GM19438 (cell line): Measurements from ENCODE around the gene CP.
"Not testable (repeated sequence)": the region's sequence is repeated elsewhere in the genome, so short reads cannot be mapped to it uniquely, and the experiment has no call there.

Experiments used
- ATAC-seq: cut with Tn5 transposase; IDR thresholded peaks from one replicate; pipeline ENCODE4 v1.9.1; 2021; ENCODE audit warnings: low read depth; ENCODE audit not compliant: unreplicated experiment

The CP gene

GRCh38 chr3:149231871-149232270, 10.2 kb upstream of the CP start:
- ATAC-seq, result no peak

GRCh38 chr3:149227591-149228268, 6.1 kb upstream of the CP start:
- ATAC-seq, result no peak

GRCh38 chr3:149226776-149227175, 5.1 kb upstream of the CP start:
- no peak for ATAC-seq

GRCh38 chr3:149224736-149225594, 3.3 kb upstream of the CP start:
- ATAC-seq, result peak; percentile 94

- no peak for ATAC-seq
Measured at GRCh38 chr3:149223461-149223820, 1.8 kb upstream of the CP start.

GRCh38 chr3:149219380-149220121, 2.1 kb downstream of the CP start:
- ATAC-seq, result not testable (repeated sequence)

- no peak for ATAC-seq
Measured at GRCh38 chr3:149217347-149217746, 4.3 kb downstream of the CP start.

GRCh38 chr3:149216193-149216869, 5.3 kb downstream of the CP start:
- no peak for ATAC-seq

- no peak for ATAC-seq
Measured at GRCh38 chr3:149215515-149215914, 6.1 kb downstream of the CP start.

GRCh38 chr3:149214702-149215101, 6.9 kb downstream of the CP start:
- no peak for ATAC-seq

- ATAC-seq, result no peak
Measured at GRCh38 chr3:149212386-149212785, 9.2 kb downstream of the CP start.

GRCh38 chr3:149209431-149209830, 12.2 kb downstream of the CP start:
- ATAC-seq, result no peak

GRCh38 chr3:149207475-149207874, 14.2 kb downstream of the CP start:
- no peak for ATAC-seq

GRCh38 chr3:149204390-149204991, 17.1 kb downstream of the CP start:
- ATAC-seq, result no peak

- ATAC-seq, result peak; percentile 99
Measured at GRCh38 chr3:149203758-149204157, 17.9 kb downstream of the CP start.

- no peak for ATAC-seq
Measured at GRCh38 chr3:149199474-149199873, 22.2 kb downstream of the CP start.

GRCh38 chr3:149198611-149199010, 23.0 kb downstream of the CP start:
- ATAC-seq, result no peak

GRCh38 chr3:149197669-149198068, 24.0 kb downstream of the CP start:
- no peak for ATAC-seq

GRCh38 chr3:149196805-149197592, 24.6 kb downstream of the CP start:
- ATAC-seq, result not testable (repeated sequence)

GRCh38 chr3:149195221-149195620, 26.4 kb downstream of the CP start:
- ATAC-seq, result no peak
